CD14-positive monocyte (primary cell): ENCODE measurements around the gene MACROD2. TPM values are rescaled to one million over a fixed set of nuclear protein-coding genes. Genes with fewer than 3 reads are reported as not detected.

ENCODE experiments used
- DNase-seq, 3 donors: peaks; one replicate each; pipeline ENCODE4 v3.0.0-alpha.2; 2011 to 2022
- H2AFZ ChIP-seq: 2 replicates; pipeline ENCODE4 v1.6.0; 2012; ENCODE audit warnings: mild to moderate bottlenecking, low read depth, low read length, inconsistent platforms; ENCODE audit not compliant: insufficient read depth, poor library complexity, severe bottlenecking
- H3K27ac ChIP-seq, 2 donors: 1 replicate in 1 of 2; 2 replicates in 1 of 2; pipeline ENCODE4 v1.5.1; 2012 to 2013; ENCODE audit warnings: low read length in 2 of 2, control low read depth in 1 of 2, inconsistent platforms in 1 of 2, low read depth in 1 of 2, mild to moderate bottlenecking in 1 of 2
- H3K27me3 ChIP-seq, 2 donors: one replicate each; pipeline versions ENCODE4 v1.6.0 to v1.6.1; 2011 to 2013; ENCODE audit warnings: low read length in 2 of 2; ENCODE audit not compliant: control insufficient read depth in 2 of 2, insufficient read depth in 2 of 2
- H3K36me3 ChIP-seq, 2 donors: replicated peaks in 1 of 2; 1 replicate in 1 of 2; 2 replicates in 1 of 2; pipeline versions ENCODE4 v1.5.1 to v1.6.1; 2012 to 2013; ENCODE audit warnings: low read length in 2 of 2, control low read depth in 1 of 2, inconsistent platforms in 1 of 2, mild to moderate bottlenecking in 1 of 2; ENCODE audit not compliant: insufficient read depth in 2 of 2, control insufficient read depth in 1 of 2
- H3K4me1 ChIP-seq, 2 donors: 1 replicate in 1 of 2; 2 replicates in 1 of 2; pipeline versions ENCODE4 v1.5.1 to v1.6.1; 2012 to 2013; ENCODE audit warnings: low read length in 2 of 2, control low read depth in 1 of 2, inconsistent platforms in 1 of 2, mild to moderate bottlenecking in 1 of 2, moderate library complexity in 1 of 2; ENCODE audit not compliant: insufficient read depth in 2 of 2, control insufficient read depth in 1 of 2
- H3K4me2 ChIP-seq: replicated peaks from 2 replicates; pipeline ENCODE3; 2012; ENCODE audit warnings: low read length, moderate library complexity, mild to moderate bottlenecking; ENCODE audit not compliant: poor library complexity, severe bottlenecking; ENCODE audit errors: extremely low read depth
- H3K4me3 ChIP-seq, 3 experiments: fragments of 200-600 bp in 1 of 3; sonication (generic) in 1 of 3; replicated peaks in 1 of 3; 1 replicate in 2 of 3; 2 replicates in 1 of 3; pipeline ENCODE4 v1.5.1; 2011 to 2013; ENCODE audit warnings: low read length in 3 of 3, mild to moderate bottlenecking in 3 of 3, control low read depth in 2 of 3, low read depth in 2 of 3, inconsistent platforms in 1 of 3, moderate library complexity in 1 of 3
- H3K79me2 ChIP-seq: 2 replicates; pipeline ENCODE4 v1.6.0; 2012; ENCODE audit warnings: mild to moderate bottlenecking, control low read depth, inconsistent platforms, low read length, moderate library complexity; ENCODE audit not compliant: insufficient read depth
- H3K9ac ChIP-seq: 2 replicates; pipeline ENCODE4 v1.6.0; 2017; ENCODE audit warnings: low read length, mild to moderate bottlenecking; ENCODE audit not compliant: insufficient read depth, poor library complexity, severe bottlenecking
- H3K9me3 ChIP-seq, 2 donors: replicated peaks in 1 of 2; 1 replicate in 1 of 2; 2 replicates in 1 of 2; pipeline versions ENCODE4 v1.5.1 to v1.6.1; 2012 to 2013; ENCODE audit warnings: low read length in 2 of 2, control low read depth in 1 of 2; ENCODE audit not compliant: control insufficient read depth in 1 of 2, insufficient read depth in 1 of 2
- H4K20me1 ChIP-seq: 2 replicates; pipeline ENCODE4 v1.6.0; 2012; ENCODE audit warnings: mild to moderate bottlenecking, low read length, control low read depth, moderate library complexity; ENCODE audit not compliant: insufficient read depth
- H3K27ac Mint-ChIP-seq, 7 donors: one replicate each; pipeline ENCODE4 v1.8.0; 2020; ENCODE audit warnings: mild to moderate bottlenecking in 7 of 7, mixed read lengths in 7 of 7, moderate library complexity in 6 of 7, inconsistent platforms in 2 of 7
- H3K27me3 Mint-ChIP-seq, 3 donors: one replicate each; pipeline ENCODE4 v1.8.0; 2021 to 2022; ENCODE audit warnings: low read depth in 3 of 3, mild to moderate bottlenecking in 3 of 3, mixed read lengths in 3 of 3, moderate library complexity in 3 of 3, inconsistent platforms in 1 of 3
- H3K36me3 Mint-ChIP-seq, 2 donors: one replicate each; pipeline ENCODE4 v1.8.0; 2020; ENCODE audit warnings: mixed read lengths in 2 of 2, inconsistent platforms in 1 of 2, mild to moderate bottlenecking in 1 of 2
- H3K4me1 Mint-ChIP-seq: one replicate; pipeline ENCODE4 v1.8.0; 2020; ENCODE audit warnings: mild to moderate bottlenecking, mixed read lengths
- H3K4me3 Mint-ChIP-seq, 2 donors: one replicate each; pipeline ENCODE4 v1.8.0; 2020; ENCODE audit warnings: mild to moderate bottlenecking in 2 of 2, mixed read lengths in 2 of 2, moderate library complexity in 1 of 2
- H3K9me3 Mint-ChIP-seq, 7 donors: one replicate each; pipeline ENCODE4 v1.8.0; 2020 to 2022; ENCODE audit warnings: mixed read lengths in 7 of 7, mild to moderate bottlenecking in 6 of 7, moderate library complexity in 6 of 7, inconsistent platforms in 2 of 7
- WGBS: methylation state at CpG from one replicate; pipeline ENCODE4 v1.1.5; 2013; ENCODE audit warnings: missing lambda C conversion rate; ENCODE audit not compliant: insufficient coverage; 5-methylcytosine and 5-hydroxymethylcytosine counted together
- intact Hi-C, 2 donors: fragments of 100-400 bp; cut with micrococcal nuclease; formaldehyde crosslinking; loops; one replicate each; pipeline versions ENCODE4 v1.15.0 to v1.15.1; 2023
- polyA plus RNA-seq, 3 donors: library from polyadenylated mRNA; depleted of rRNA in 1 of 3; unstranded in 2 of 3; stranded (reverse) in 1 of 3; fragments of 300-500 nt in 2 of 3; fragments of >200 nt in 1 of 3; fragmentation: Illumina TruSeq in 2 of 3; gene quantifications; 1 replicate in 2 of 3; 2 replicates in 1 of 3; pipeline ENCODE4 v1.2.3, GENCODE V29; 2012 to 2021
- TF ChIP-seq, protein P1 (sequence below): fragments of 200-600 bp; IDR thresholded peaks from one replicate; pipeline ENCODE4 v1.8.0; 2022; ENCODE audit warnings: antibody characterized with exemption, mild to moderate bottlenecking

The MACROD2 gene
- polyA plus RNA-seq, 3 donors: 0.23 TPM; not detected in 2

DNA sequence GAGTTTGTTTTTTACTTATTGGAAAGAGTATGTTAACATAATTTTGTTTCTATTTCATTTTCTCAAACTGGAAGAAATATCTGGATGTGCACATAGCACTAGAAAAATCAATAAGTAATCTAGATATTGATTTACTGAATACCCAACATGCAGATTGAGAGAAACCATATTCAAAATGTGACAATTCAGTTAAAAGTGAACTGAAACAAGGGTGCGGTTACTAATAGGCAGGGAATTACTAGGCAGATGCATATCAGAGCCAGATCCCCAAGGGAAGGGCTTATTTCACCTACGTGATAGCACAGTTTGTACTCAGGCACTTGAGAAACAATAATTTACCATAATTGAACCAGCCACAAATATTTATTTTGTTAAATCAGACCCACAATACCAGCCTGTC, 835.1 kb downstream of the MACROD2 start:
- intact Hi-C loops: no loop called here
- H3K4me1 Mint-ChIP-seq: no peaks in the 10 kb centered on the region
- no peak overlapping the region for H3K27ac Mint-ChIP-seq
- DNase-seq: no peak
- no peaks in the 10 kb centered on the region for H3K27me3 ChIP-seq
- H3K27ac ChIP-seq: no peak overlapping the region
- H3K4me2 ChIP-seq: no peak overlapping the region
- H3K4me3 ChIP-seq: no peak overlapping the region
- no peaks in the 10 kb centered on the region for H3K4me1 ChIP-seq
- no peaks in the 10 kb centered on the region for H3K36me3 ChIP-seq
- TF ChIP-seq, protein P1, sequence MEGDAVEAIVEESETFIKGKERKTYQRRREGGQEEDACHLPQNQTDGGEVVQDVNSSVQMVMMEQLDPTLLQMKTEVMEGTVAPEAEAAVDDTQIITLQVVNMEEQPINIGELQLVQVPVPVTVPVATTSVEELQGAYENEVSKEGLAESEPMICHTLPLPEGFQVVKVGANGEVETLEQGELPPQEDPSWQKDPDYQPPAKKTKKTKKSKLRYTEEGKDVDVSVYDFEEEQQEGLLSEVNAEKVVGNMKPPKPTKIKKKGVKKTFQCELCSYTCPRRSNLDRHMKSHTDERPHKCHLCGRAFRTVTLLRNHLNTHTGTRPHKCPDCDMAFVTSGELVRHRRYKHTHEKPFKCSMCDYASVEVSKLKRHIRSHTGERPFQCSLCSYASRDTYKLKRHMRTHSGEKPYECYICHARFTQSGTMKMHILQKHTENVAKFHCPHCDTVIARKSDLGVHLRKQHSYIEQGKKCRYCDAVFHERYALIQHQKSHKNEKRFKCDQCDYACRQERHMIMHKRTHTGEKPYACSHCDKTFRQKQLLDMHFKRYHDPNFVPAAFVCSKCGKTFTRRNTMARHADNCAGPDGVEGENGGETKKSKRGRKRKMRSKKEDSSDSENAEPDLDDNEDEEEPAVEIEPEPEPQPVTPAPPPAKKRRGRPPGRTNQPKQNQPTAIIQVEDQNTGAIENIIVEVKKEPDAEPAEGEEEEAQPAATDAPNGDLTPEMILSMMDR: no peak
- no peak overlapping the region for H2AFZ ChIP-seq
- 94% methylated on average over 2 of the region's 2 CpGs for WGBS
- peaks cover 0 to 9% (median 6%) of the 10 kb centered on the region in 7 donors for H3K9me3 Mint-ChIP-seq
- H3K9ac ChIP-seq: no peak overlapping the region
- H3K79me2 ChIP-seq: no peaks in the 10 kb centered on the region
- H3K9me3 ChIP-seq: no peaks in the 10 kb centered on the region
- H4K20me1 ChIP-seq: no peaks in the 10 kb centered on the region
- no peaks in the 10 kb centered on the region for H3K27me3 Mint-ChIP-seq
- no peaks in the 10 kb centered on the region for H3K36me3 Mint-ChIP-seq
- H3K4me3 Mint-ChIP-seq: no peak overlapping the region

DNA sequence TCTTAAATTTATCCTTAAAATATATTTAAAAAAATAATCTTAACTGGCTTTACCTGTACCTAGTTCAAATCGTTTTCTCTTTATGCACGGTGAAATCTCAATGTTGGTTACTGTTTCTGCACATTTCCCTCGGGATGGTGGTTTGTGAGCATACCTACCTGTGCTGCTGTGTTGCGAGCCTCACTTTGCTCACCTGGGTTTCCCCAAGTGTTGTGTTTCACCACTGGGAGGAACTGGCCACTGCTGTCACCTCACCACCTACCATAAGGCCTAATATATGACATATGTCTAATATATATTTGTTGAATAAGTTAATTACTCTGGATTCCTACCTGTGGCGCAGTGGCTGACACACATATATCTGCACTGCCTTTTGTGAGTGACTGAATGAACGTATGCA, 835.6 kb downstream of the MACROD2 start:
- no peak for DNase-seq
- Histone ChIP-seq H3K9me3 (no peaks in the 10 kb centered on the region), H3K4me3 (no peak overlapping the region), H3K79me2 (no peaks in the 10 kb centered on the region), H3K4me1 (no peaks in the 10 kb centered on the region), H3K36me3 (no peaks in the 10 kb centered on the region), H3K4me2 (no peak overlapping the region), H3K27ac (no peak overlapping the region), H3K9ac (no peak overlapping the region), H4K20me1 (no peaks in the 10 kb centered on the region), H3K27me3 (no peaks in the 10 kb centered on the region), H2AFZ (no peak overlapping the region)
- peaks cover 0 to 9% (median 6%) of the 10 kb centered on the region in 7 donors for H3K9me3 Mint-ChIP-seq
- no peaks in the 10 kb centered on the region for H3K36me3 Mint-ChIP-seq
- TF ChIP-seq, protein P1: no peak
- WGBS: 80% methylated on average over 4 of the region's 6 CpGs
- peak overlapping the region in 1 of 7 donors; percentile 38 for H3K27ac Mint-ChIP-seq
- intact Hi-C loops: no loop called here
- no peaks in the 10 kb centered on the region for H3K4me1 Mint-ChIP-seq
- H3K4me3 Mint-ChIP-seq: no peak overlapping the region
- H3K27me3 Mint-ChIP-seq: no peaks in the 10 kb centered on the region
